Prostate gland (tissue), 2 donors: Measurements from ENCODE around the gene SCN5A. TPM values are rescaled to one million over a fixed set of nuclear protein-coding genes. Genes with fewer than 3 reads are reported as not detected.

Experiments used
- DNase-seq: peaks from one replicate; pipeline ENCODE4 v3.0.0-alpha.2; 2019; ENCODE audit warnings: low spot score
- H3K27ac ChIP-seq, 2 donors: fragments of 200-600 bp; sonication (generic); 2 replicates each; pipeline ENCODE4 v1.5.1; 2017 to 2019
- H3K27me3 ChIP-seq: fragments of 200-600 bp; sonication (generic); replicated peaks from 2 replicates; pipeline ENCODE4 v1.5.1; 2019; ENCODE audit not compliant: insufficient read depth
- H3K36me3 ChIP-seq, 2 donors: fragments of 200-600 bp; sonication (generic); 1 replicate in 1 of 2; 2 replicates in 1 of 2; pipeline versions ENCODE4 v1.5.1 to v1.8.1; 2017 to 2019
- H3K4me1 ChIP-seq: fragments of 200-600 bp; sonication (generic); replicated peaks from 2 replicates; pipeline ENCODE4 v1.5.1; 2019
- H3K4me3 ChIP-seq, 2 donors: fragments of 200-600 bp; sonication (generic); 2 replicates each; pipeline ENCODE4 v1.5.1; 2017 to 2019
- H3K9me3 ChIP-seq: fragments of 200-600 bp; sonication (generic); 2 replicates; pipeline ENCODE4 v1.5.1; 2017
- CTCF ChIP-seq, 4 experiments: fragments of 200-600 bp in 2 of 4; fragments of 450-650 bp in 2 of 4; sonication (generic) in 2 of 4; IDR thresholded peaks; 1 replicate in 3 of 4; 2 replicates in 1 of 4; pipeline ENCODE4 v1.5.1; 2016 to 2019; ENCODE audit warnings: antibody characterized with exemption in 4 of 4, mild to moderate bottlenecking in 2 of 4, moderate library complexity in 2 of 4
- POLR2A ChIP-seq: fragments of 450-650 bp; IDR thresholded peaks from one replicate; pipeline ENCODE4 v1.6.1; 2016; ENCODE audit warnings: antibody characterized with exemption, mild to moderate bottlenecking
- POLR2AphosphoS5 ChIP-seq: sonication (generic); formaldehyde crosslinking; IDR thresholded peaks from one replicate; pipeline ENCODE4 v1.6.1; 2017; ENCODE audit warnings: antibody characterized with exemption
- WGBS: methylation state at CpG from one replicate; pipeline ENCODE4 v1.1.5; 2018; 5-methylcytosine and 5-hydroxymethylcytosine counted together
- intact Hi-C: fragments of 100-400 bp; cut with DNase I; formaldehyde crosslinking; loops from one replicate; pipeline ENCODE4 v1.14.2; 2022
- total RNA-seq, 2 donors: library from RNA; depleted of rRNA; stranded (reverse); fragments of >200 nt; gene quantifications; one replicate each; pipeline ENCODE4 v1.1.0, GENCODE V29; 2016

SCN5A gene
- total RNA-seq, 2 donors from 2014 or later: 0.23 to 1.5 TPM

GRCh38 chr3:38519651-38520050, 129.8 kb downstream of the SCN5A start:
- Histone ChIP-seq H3K4me1 (no peaks in the 10 kb centered on the region), H3K27ac (no peak overlapping the region), H3K27me3 (no peaks in the 10 kb centered on the region), H3K9me3 (no peaks in the 10 kb centered on the region), H3K4me3 (no peak overlapping the region), H3K36me3 (peaks cover 0 to 5% of the 10 kb centered on the region in 2 donors)
- intact Hi-C loops: loop anchor here (5.0 to 10.0 kb wide), 2 partner anchors 323 to 505 kb away; no protein-coding TSS in a partner anchor
- no peak for TF ChIP-seq POLR2A
- TF ChIP-seq POLR2AphosphoS5: no peak
- no peak for TF ChIP-seq CTCF (IDR thresholded peaks at IDR 0.05)
- 43% methylated on average over 5 of the region's 5 CpGs for WGBS
- DNase-seq: no peak

GRCh38 chr3:38519000-38519399, 130.5 kb downstream of the SCN5A start:
- no peak overlapping the region for H3K27ac ChIP-seq
- TF ChIP-seq CTCF (IDR thresholded peaks at IDR 0.05) (no peak), POLR2A (no peak), POLR2AphosphoS5 (no peak)
- no peaks in the 10 kb centered on the region for H3K36me3 ChIP-seq
- H3K27me3 ChIP-seq: no peaks in the 10 kb centered on the region
- intact Hi-C loops: no loop called here
- no peaks in the 10 kb centered on the region for H3K4me1 ChIP-seq
- 46% methylated on average over 1 of the region's 1 CpG for WGBS
- no peaks in the 10 kb centered on the region for H3K9me3 ChIP-seq
- no peak for DNase-seq
- H3K4me3 ChIP-seq: no peak overlapping the region

GRCh38 chr3:38516669-38517068, 132.8 kb downstream of the SCN5A start:
- H3K4me3 ChIP-seq: no peak overlapping the region
- TF ChIP-seq POLR2AphosphoS5: no peak
- WGBS: 32% methylated on average over 1 of the region's 1 CpG
- no peak overlapping the region for H3K27ac ChIP-seq
- DNase-seq: no peak
- intact Hi-C loops: no loop called here
- H3K36me3 ChIP-seq: no peaks in the 10 kb centered on the region
- no peaks in the 10 kb centered on the region for H3K27me3 ChIP-seq
- no peaks in the 10 kb centered on the region for H3K9me3 ChIP-seq
- H3K4me1 ChIP-seq: no peaks in the 10 kb centered on the region

GRCh38 chr3:38515367-38515766, 134.1 kb downstream of the SCN5A start:
- no peak overlapping the region for H3K4me3 ChIP-seq
- no peak overlapping the region for H3K27ac ChIP-seq
- TF ChIP-seq POLR2AphosphoS5: no peak
- no peak for TF ChIP-seq CTCF (IDR thresholded peaks at IDR 0.05)
- no peak for TF ChIP-seq POLR2A
- WGBS: 83% methylated on average over 7 of the region's 7 CpGs
- H3K9me3 ChIP-seq: no peaks in the 10 kb centered on the region
- no peaks in the 10 kb centered on the region for H3K4me1 ChIP-seq
- no peaks in the 10 kb centered on the region for H3K27me3 ChIP-seq
- DNase-seq: no peak
- intact Hi-C loops: no loop called here
- no peaks in the 10 kb centered on the region for H3K36me3 ChIP-seq

GRCh38 chr3:38511546-38511945, 137.9 kb downstream of the SCN5A start:
- no peak for DNase-seq
- Histone ChIP-seq H3K4me3 (no peak overlapping the region), H3K27ac (no peak overlapping the region), H3K9me3 (no peaks in the 10 kb centered on the region), H3K27me3 (no peaks in the 10 kb centered on the region), H3K36me3 (no peaks in the 10 kb centered on the region), H3K4me1 (no peaks in the 10 kb centered on the region)
- WGBS: 46% methylated on average over 3 of the region's 3 CpGs
- TF ChIP-seq POLR2A: no peak
- no peak for TF ChIP-seq POLR2AphosphoS5
- TF ChIP-seq CTCF (IDR thresholded peaks at IDR 0.05): no peak
- intact Hi-C loops: no loop called here
